NCI-H526 (cell line): ENCODE measurements around the gene KITLG.
A peak's percentile ranks its signal among the peaks of the same experiment; 100 is the strongest.
"Not testable (repeated sequence)": the region's sequence is repeated elsewhere in the genome, so short reads cannot be mapped to it uniquely, and the experiment has no call there.

ENCODE experiments used
- DNase-seq, 2 experiments: peaks; one replicate each; lab custom pipeline; 2025; lab: John Stamatoyannopoulos, UW

Gene KITLG

DNA sequence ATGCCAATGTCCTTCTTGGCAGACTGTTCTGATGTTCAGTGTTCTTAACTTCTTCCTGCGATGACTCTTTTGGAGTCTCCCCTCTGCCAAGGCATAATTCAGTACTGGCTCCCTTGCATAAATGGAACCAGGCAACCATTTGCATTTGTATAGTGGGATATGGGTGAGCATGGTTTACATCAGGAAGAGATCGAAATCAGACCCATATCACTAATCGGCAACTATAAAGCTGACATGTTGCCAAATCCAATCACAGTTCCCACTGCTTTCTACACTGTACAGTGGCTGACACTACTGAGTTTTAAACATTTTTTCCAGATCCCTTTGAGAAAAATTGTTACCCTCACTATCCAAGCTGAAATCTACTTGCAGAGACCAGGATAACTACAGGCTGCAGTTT, 83.8 kb downstream of the KITLG start:
- DNase-seq: no peak

DNA sequence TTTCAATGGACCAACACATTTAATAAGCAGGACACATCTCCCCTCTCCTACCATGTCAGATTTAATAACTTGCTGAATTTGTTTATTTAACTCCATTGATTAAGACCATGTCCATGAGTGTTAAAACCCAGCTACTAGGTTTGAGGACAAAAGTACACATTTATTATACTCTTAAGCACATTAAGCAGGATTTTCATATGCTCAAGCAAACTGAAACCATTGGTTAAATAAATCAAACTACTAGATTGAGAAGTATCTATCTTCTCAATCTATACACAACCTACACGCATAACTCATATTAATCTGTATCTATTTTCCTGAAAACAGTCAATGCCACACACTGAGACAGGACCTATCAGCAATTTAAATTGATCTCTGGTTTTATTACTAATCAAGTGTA, 85.2 kb downstream of the KITLG start:
- DNase-seq: no peak

DNA sequence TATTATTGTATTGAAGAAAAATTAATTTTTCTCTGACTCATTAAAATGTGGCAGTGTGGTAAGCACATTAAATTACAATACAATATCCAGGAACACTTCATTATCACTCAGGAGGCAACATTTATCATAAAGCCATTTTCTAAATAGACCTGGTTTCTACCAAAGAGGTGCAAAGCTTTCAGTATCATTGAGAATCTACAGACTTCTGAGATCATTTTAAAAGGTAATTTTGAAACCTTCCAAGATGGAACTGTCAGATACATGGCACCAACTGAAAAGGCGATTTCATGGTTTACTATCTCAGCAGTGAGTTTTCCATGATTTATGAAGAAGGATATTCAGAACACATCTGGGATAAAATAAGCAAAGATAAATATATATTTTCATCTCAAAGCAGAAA, 85.8 kb downstream of the KITLG start:
- DNase-seq: no peak

DNA sequence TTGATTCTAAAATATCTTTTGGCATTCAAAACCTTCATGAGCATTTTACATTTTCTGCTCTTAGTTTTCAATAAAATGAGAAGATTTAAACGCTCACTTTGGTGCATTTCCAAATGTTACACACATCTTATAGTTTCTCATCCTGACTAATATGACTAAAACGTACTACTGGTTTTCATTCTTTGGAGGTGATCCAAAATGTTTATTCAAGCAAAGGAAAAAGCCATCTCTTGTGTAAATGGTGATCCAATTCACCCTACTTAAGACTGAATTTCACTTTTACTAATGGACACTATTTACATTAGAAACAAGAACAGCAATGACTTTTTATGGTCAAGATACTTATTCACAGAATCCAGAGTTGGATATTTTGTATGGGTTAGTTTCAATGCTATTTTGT, 86.6 kb downstream of the KITLG start:
- no peak for DNase-seq

DNA sequence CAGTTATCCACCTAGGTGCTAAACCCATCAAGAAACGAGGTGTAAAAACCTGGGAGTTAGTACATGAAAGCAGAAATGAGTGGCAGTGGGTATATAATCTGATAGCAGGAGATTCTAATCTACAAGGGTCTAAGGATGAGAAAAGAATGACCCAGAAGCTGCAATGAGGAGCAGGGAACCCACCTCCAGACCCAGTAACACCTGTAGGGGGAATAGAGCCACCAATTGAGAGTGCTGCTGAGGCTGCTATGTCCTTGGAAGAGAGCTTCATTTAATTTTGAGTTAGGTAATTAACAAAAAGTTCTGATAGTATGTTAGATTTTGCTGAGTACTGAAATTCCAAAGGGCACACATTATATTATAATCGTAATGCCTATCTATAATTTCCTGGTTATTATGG, 89.8 kb downstream of the KITLG start:
- no peak for DNase-seq

GRCh38 chr12:88472775-88473174, 107.5 kb downstream of the KITLG start:
- DNase-seq: no peak

DNA sequence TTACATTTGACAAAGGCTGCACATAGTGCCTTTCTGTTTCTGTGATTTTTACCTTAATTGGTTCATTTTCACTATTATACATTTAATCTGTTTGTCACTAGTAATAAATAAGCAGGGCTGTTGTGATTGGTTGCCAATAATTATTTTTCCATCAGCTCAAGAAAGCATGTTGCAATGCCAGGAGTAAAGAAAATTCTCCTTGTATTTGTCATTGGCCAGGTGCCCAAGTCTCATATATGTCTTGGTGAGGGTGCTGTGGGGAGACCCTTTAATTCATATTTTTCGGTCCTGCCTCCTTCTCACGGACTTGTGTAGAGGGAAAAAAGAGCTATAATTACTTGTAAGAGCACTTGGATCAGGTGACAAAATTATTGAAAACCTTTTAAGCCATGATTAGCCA, 108.0 kb downstream of the KITLG start:
- DNase-seq: peak in 1 of 2 experiments; percentile 10

GRCh38 chr12:88471331-88472045, 108.8 kb downstream of the KITLG start:
- DNase-seq: no peak

DNA sequence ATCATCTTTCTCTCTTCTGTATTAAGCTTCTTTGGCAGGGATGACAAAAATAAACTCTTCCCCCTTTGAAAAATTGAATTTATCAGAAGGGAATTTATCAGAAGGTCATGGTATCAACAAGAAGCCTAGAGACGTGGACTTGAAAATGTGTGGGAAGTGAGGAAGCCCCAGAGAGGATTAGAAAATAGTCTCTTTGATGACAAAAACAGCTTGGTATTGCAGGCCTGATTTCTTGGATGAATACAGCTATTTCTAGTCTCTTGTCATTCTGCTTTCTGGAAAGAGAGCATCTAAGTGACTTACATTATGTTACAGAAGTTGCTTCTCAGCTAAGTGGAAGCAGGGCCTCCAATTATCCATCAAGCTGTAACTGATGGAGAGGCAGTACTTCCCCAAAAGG, 111.1 kb downstream of the KITLG start:
- no peak for DNase-seq

- DNase-seq: no peak
Measured at GRCh38 chr12:88468581-88468980, 111.7 kb downstream of the KITLG start.

- DNase-seq: not testable (repeated sequence)
Measured at GRCh38 chr12:88466708-88467107, 113.6 kb downstream of the KITLG start.

DNA sequence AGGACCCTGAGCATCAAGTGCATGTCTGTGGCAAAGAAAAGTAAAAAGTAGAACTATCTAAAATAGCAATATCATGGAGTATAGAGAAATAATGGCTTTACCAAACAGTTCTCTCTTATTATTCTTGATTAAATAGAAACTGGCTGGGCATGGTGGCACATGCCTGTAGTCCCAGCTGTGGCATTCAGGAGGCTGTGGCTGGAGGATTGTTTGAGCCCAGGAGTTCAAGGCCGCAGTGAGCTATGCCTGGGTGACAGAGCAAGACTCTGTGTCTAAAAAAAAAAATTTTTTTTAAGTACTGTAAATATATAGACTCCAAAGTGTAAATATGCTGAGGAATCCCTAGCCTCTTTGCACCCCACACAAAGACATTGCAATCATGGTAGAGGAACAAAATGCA, 121.9 kb downstream of the KITLG start:
- DNase-seq: no peak

GRCh38 chr12:88453323-88453722, 126.9 kb downstream of the KITLG start:
- no peak for DNase-seq

GRCh38 chr12:88451205-88451604, 129.1 kb downstream of the KITLG start:
- DNase-seq: no peak

DNA sequence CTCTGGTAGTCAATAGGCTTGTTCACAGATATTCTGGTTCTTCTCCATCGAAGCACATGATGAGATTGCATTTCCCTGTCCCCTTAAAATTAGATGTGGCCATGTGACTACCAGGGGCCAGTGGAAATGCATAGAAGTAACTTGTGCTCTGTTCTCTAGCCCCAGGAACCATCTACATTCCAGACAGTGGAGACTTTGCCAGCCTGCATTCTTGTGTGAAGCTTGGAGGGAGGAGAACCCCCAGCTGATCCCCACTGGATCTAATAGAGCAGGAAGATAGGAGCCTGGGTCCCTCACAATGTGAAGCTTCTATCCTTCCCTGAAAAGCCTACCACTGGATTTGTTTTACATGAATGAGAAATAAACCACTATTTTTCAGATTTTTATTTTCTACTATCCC, 130.1 kb downstream of the KITLG start:
- no peak for DNase-seq

DNA sequence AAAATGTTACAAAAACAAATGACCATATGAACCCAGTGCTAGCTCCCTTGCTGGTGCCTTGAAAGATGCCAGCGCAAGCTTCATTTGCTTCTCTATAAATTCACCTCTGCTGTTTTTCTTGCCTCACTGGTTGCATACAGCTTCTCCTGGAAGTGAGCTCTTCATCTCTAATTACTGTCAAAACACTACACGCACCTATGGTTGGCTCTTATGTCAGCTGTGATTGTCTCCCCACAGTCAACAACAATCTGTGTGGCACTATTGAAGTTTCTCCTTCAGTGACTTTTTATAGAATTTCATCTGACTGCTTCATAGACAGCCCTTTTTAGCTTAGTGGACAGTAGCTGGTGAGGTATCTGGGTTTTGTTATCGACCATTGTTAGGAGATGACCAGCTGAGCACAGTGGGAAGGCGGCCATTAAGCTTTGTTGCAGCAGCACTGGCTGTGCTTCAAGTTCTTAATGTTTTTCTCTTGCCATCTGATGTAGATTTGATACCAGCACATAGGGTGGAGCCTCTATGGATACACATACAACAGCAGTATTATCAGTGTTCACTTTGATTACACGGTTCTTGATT, 131.8 kb downstream of the KITLG start:
- DNase-seq: no peak

- no peak for DNase-seq
Measured at GRCh38 chr12:88445705-88446394, 134.4 kb downstream of the KITLG start.

DNA sequence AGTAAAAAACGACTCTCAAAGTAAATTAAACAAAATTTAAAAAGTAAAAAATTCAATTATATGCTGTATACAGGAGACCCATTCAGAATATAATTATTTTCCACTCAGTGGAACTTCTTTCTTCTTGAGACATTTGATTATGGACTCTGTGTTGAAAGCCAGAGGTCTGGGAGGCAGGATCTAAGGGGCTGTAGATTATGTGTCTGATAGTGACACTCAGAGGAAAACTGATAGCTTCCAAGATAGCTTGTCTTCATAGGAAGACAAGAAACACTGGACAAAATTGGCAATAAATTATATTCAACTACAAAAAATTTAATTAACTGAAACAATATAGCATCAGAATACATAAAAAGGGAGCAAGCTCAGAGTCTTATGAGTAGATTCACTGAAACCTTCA, 135.8 kb downstream of the KITLG start:
- no peak for DNase-seq
